SK-N-SH (cell line): ENCODE measurements around the gene CACNG3.

Source experiments
- EP300 ChIP-seq, 2 experiments: IDR thresholded peaks; 2 replicates each; pipeline versions ENCODE4 v1.4.0 to v1.6.1; 2012; ENCODE audit warnings: borderline replicate concordance in 1 of 2, low read depth in 1 of 2, low read length in 1 of 2
- EZH2phosphoT487 ChIP-seq: fragments of 200-600 bp; sonication (generic); IDR thresholded peaks from 2 replicates; pipeline ENCODE4 v1.6.1; 2017; ENCODE audit warnings: low read depth, mixed run types, mild to moderate bottlenecking, antibody characterized with exemption, moderate library complexity, borderline replicate concordance
- NFIC ChIP-seq: IDR thresholded peaks from 2 replicates; pipeline ENCODE4 v1.4.0; 2012; ENCODE audit warnings: borderline replicate concordance
- NRF1 ChIP-seq: IDR thresholded peaks from 2 replicates; pipeline ENCODE4 v1.6.1; 2012; ENCODE audit warnings: low read depth, mild to moderate bottlenecking, low read length
- POLR2AphosphoS5 ChIP-seq: IDR thresholded peaks from 2 replicates; pipeline ENCODE4 v1.6.1; 2012; ENCODE audit warnings: low read depth, low read length
- SMC3 ChIP-seq: IDR thresholded peaks from 2 replicates; pipeline ENCODE4 v1.6.1; 2012; ENCODE audit warnings: low read depth, low read length, improper control_type of control experiment
- TF ChIP-seq, protein P1 (sequence below): fragments of 150-350 bp; IDR thresholded peaks from 2 replicates; pipeline ENCODE4 v1.6.1; 2017; ENCODE audit warnings: antibody characterized with exemption, low read length, low read depth, borderline replicate concordance
- TF ChIP-seq, protein P2 (sequence below): IDR thresholded peaks from 2 replicates; pipeline ENCODE4 v1.6.1; 2012; ENCODE audit warnings: mild to moderate bottlenecking, low read depth, low read length, moderate library complexity
- TF ChIP-seq, protein P3 (sequence below): fragments of 200-600 bp; sonication (generic); IDR thresholded peaks from 2 replicates; pipeline ENCODE4 v1.6.1; 2017; ENCODE audit warnings: antibody characterized with exemption, mild to moderate bottlenecking, moderate library complexity

DNA sequence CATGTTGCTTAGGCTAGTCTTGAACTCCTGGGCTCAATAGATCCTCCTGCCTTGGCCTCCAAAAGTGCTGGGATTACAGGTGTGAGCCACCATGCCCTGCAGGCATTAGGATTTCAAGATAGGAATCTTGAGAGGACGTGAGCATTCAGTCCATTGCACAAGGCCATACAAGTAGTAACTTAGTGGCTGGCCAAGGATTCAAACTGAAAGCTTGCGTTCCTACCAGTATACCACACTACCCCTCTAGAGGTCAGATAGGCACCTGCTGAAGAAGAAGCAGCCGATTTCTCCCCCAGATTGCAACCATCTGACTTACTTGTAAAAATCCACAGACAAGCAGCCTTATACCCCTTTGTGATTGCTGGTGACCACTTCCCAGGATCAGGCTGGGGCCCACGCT lies 80.9 kb downstream of the CACNG3 start:
- TF ChIP-seq EP300 (IDR thresholded peaks at IDR 0.05; ENCODE audit: borderline replicate concordance in 1 of 2, low read depth in 1 of 2, low read length in 1 of 2): no peak
- no peak for TF ChIP-seq NFIC
- TF ChIP-seq, protein P1, sequence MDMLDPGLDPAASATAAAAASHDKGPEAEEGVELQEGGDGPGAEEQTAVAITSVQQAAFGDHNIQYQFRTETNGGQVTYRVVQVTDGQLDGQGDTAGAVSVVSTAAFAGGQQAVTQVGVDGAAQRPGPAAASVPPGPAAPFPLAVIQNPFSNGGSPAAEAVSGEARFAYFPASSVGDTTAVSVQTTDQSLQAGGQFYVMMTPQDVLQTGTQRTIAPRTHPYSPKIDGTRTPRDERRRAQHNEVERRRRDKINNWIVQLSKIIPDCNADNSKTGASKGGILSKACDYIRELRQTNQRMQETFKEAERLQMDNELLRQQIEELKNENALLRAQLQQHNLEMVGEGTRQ: no peak
- TF ChIP-seq, protein P2, sequence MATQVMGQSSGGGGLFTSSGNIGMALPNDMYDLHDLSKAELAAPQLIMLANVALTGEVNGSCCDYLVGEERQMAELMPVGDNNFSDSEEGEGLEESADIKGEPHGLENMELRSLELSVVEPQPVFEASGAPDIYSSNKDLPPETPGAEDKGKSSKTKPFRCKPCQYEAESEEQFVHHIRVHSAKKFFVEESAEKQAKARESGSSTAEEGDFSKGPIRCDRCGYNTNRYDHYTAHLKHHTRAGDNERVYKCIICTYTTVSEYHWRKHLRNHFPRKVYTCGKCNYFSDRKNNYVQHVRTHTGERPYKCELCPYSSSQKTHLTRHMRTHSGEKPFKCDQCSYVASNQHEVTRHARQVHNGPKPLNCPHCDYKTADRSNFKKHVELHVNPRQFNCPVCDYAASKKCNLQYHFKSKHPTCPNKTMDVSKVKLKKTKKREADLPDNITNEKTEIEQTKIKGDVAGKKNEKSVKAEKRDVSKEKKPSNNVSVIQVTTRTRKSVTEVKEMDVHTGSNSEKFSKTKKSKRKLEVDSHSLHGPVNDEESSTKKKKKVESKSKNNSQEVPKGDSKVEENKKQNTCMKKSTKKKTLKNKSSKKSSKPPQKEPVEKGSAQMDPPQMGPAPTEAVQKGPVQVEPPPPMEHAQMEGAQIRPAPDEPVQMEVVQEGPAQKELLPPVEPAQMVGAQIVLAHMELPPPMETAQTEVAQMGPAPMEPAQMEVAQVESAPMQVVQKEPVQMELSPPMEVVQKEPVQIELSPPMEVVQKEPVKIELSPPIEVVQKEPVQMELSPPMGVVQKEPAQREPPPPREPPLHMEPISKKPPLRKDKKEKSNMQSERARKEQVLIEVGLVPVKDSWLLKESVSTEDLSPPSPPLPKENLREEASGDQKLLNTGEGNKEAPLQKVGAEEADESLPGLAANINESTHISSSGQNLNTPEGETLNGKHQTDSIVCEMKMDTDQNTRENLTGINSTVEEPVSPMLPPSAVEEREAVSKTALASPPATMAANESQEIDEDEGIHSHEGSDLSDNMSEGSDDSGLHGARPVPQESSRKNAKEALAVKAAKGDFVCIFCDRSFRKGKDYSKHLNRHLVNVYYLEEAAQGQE: no peak
- TF ChIP-seq NRF1: no peak
- no peak for TF ChIP-seq EZH2phosphoT487
- TF ChIP-seq, protein P3, sequence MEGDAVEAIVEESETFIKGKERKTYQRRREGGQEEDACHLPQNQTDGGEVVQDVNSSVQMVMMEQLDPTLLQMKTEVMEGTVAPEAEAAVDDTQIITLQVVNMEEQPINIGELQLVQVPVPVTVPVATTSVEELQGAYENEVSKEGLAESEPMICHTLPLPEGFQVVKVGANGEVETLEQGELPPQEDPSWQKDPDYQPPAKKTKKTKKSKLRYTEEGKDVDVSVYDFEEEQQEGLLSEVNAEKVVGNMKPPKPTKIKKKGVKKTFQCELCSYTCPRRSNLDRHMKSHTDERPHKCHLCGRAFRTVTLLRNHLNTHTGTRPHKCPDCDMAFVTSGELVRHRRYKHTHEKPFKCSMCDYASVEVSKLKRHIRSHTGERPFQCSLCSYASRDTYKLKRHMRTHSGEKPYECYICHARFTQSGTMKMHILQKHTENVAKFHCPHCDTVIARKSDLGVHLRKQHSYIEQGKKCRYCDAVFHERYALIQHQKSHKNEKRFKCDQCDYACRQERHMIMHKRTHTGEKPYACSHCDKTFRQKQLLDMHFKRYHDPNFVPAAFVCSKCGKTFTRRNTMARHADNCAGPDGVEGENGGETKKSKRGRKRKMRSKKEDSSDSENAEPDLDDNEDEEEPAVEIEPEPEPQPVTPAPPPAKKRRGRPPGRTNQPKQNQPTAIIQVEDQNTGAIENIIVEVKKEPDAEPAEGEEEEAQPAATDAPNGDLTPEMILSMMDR: no peak
- TF ChIP-seq POLR2AphosphoS5: no peak
- TF ChIP-seq SMC3: no peak
